HEK293 (cell line): ENCODE data around the gene VSIG10L.

Experiments
- HOXA7 ChIP-seq: sonication (generic); formaldehyde crosslinking; IDR thresholded peaks from 2 replicates; pipeline ENCODE4 v1.8.1; 2022; ENCODE audit warnings: missing genetic modification reagents, borderline replicate concordance
- KLF9 ChIP-seq: fragments of 450-650 bp; formaldehyde crosslinking; IDR thresholded peaks from 2 replicates; pipeline ENCODE4 v1.5.1; 2016; ENCODE audit warnings: missing biosample characterization, missing genetic modification characterization, low read depth
- SCRT1 ChIP-seq: fragments of 450-650 bp; formaldehyde crosslinking; IDR thresholded peaks from 2 replicates; pipeline ENCODE4 v1.5.1; 2016; ENCODE audit warnings: missing biosample characterization, missing genetic modification characterization, borderline replicate concordance
- TCF7L2 ChIP-seq: IDR thresholded peaks from 2 replicates; pipeline ENCODE4 v1.6.1; 2011; ENCODE audit warnings: low read depth, mild to moderate bottlenecking, inconsistent platforms, low read length, moderate library complexity, borderline replicate concordance
- ZBTB48 ChIP-seq: fragments of 450-650 bp; formaldehyde crosslinking; IDR thresholded peaks from 2 replicates; pipeline ENCODE4 v1.5.1; 2016; ENCODE audit warnings: missing biosample characterization, missing genetic modification characterization
- ZNF112 ChIP-seq: fragments of 450-650 bp; formaldehyde crosslinking; IDR thresholded peaks from 2 replicates; pipeline ENCODE4 v1.5.0; 2017; ENCODE audit warnings: missing biosample characterization, missing genetic modification characterization
- ZNF121 ChIP-seq: fragments of 450-650 bp; formaldehyde crosslinking; IDR thresholded peaks from 2 replicates; pipeline ENCODE4 v1.5.1; 2016; ENCODE audit warnings: missing biosample characterization, missing genetic modification characterization
- ZNF146 ChIP-seq: fragments of 450-650 bp; formaldehyde crosslinking; IDR thresholded peaks from 2 replicates; pipeline ENCODE4 v1.5.1; 2016; ENCODE audit warnings: missing biosample characterization, missing genetic modification characterization
- ZNF155 ChIP-seq: fragments of 450-650 bp; formaldehyde crosslinking; IDR thresholded peaks from 2 replicates; pipeline ENCODE4 v1.5.1; 2016; ENCODE audit warnings: missing biosample characterization, missing genetic modification characterization
- ZNF169 ChIP-seq: fragments of 450-650 bp; formaldehyde crosslinking; IDR thresholded peaks from 2 replicates; pipeline ENCODE4 v1.5.1; 2016; ENCODE audit warnings: missing biosample characterization, missing genetic modification characterization
- ZNF24 ChIP-seq: fragments of 450-650 bp; formaldehyde crosslinking; IDR thresholded peaks from 2 replicates; pipeline ENCODE4 v1.5.1; 2016; ENCODE audit warnings: missing biosample characterization, missing genetic modification characterization
- ZNF248 ChIP-seq: fragments of 450-650 bp; formaldehyde crosslinking; IDR thresholded peaks from 2 replicates; pipeline ENCODE4 v1.5.1; 2017; ENCODE audit warnings: missing biosample characterization, missing genetic modification characterization
- ZNF362 ChIP-seq: fragments of 450-650 bp; formaldehyde crosslinking; IDR thresholded peaks from 2 replicates; pipeline ENCODE4 v1.5.1; 2016; ENCODE audit warnings: missing biosample characterization, missing genetic modification characterization
- ZNF366 ChIP-seq: fragments of 450-650 bp; formaldehyde crosslinking; conservative IDR thresholded peaks from 2 replicates; pipeline ENCODE4 v1.5.1; 2016; ENCODE audit warnings: missing biosample characterization, missing genetic modification characterization
- ZNF391 ChIP-seq: fragments of 450-650 bp; formaldehyde crosslinking; IDR thresholded peaks from 2 replicates; pipeline ENCODE4 v1.5.1; 2016; ENCODE audit warnings: low read depth, missing biosample characterization, missing genetic modification characterization, borderline replicate concordance
- ZNF394 ChIP-seq: fragments of 450-650 bp; formaldehyde crosslinking; IDR thresholded peaks from 2 replicates; pipeline ENCODE4 v1.5.1; 2016; ENCODE audit warnings: missing biosample characterization, missing genetic modification characterization, mild to moderate bottlenecking, moderate library complexity, borderline replicate concordance
- ZNF423 ChIP-seq: fragments of 450-650 bp; formaldehyde crosslinking; IDR thresholded peaks from 2 replicates; pipeline ENCODE4 v1.5.1; 2016; ENCODE audit warnings: missing biosample characterization, missing genetic modification characterization
- ZNF426 ChIP-seq: fragments of 450-650 bp; formaldehyde crosslinking; IDR thresholded peaks from 2 replicates; pipeline ENCODE4 v1.5.1; 2017; ENCODE audit warnings: missing biosample characterization, missing genetic modification characterization, mild to moderate bottlenecking, inconsistent platforms, moderate library complexity
- ZNF529 ChIP-seq: fragments of 450-650 bp; formaldehyde crosslinking; IDR thresholded peaks from 2 replicates; pipeline ENCODE4 v1.5.1; 2017; ENCODE audit warnings: missing genetic modification characterization, missing biosample characterization; ENCODE audit not compliant: insufficient replicate concordance
- ZNF548 ChIP-seq: fragments of 450-650 bp; formaldehyde crosslinking; IDR thresholded peaks from 2 replicates; pipeline ENCODE4 v1.5.1; 2016; ENCODE audit warnings: missing biosample characterization, missing genetic modification characterization
- ZNF555 ChIP-seq: fragments of 450-650 bp; formaldehyde crosslinking; conservative IDR thresholded peaks from 2 replicates; pipeline ENCODE4 v1.5.1; 2017; ENCODE audit warnings: missing biosample characterization, mild to moderate bottlenecking, missing genetic modification characterization, inconsistent platforms
- ZNF585B ChIP-seq: fragments of 450-650 bp; formaldehyde crosslinking; IDR thresholded peaks from 2 replicates; pipeline ENCODE4 v1.5.1; 2016; ENCODE audit warnings: missing biosample characterization, missing genetic modification characterization
- ZNF701 ChIP-seq: fragments of 450-650 bp; formaldehyde crosslinking; IDR thresholded peaks from 2 replicates; pipeline ENCODE4 v1.5.1; 2016; ENCODE audit warnings: missing biosample characterization, missing genetic modification characterization
- ZNF768 ChIP-seq: fragments of 450-650 bp; formaldehyde crosslinking; IDR thresholded peaks from 2 replicates; pipeline ENCODE4 v1.5.1; 2018; ENCODE audit warnings: missing biosample characterization, mild to moderate bottlenecking, missing genetic modification characterization
- ZNF776 ChIP-seq: fragments of 450-650 bp; formaldehyde crosslinking; IDR thresholded peaks from 2 replicates; pipeline ENCODE4 v1.5.0; 2017; ENCODE audit warnings: missing biosample characterization, missing genetic modification characterization, borderline replicate concordance
- ZNF791 ChIP-seq: fragments of 450-650 bp; formaldehyde crosslinking; IDR thresholded peaks from 2 replicates; pipeline ENCODE4 v1.5.1; 2016; ENCODE audit warnings: missing biosample characterization, missing genetic modification characterization
- TF ChIP-seq, protein P1 (sequence below): fragments of 450-650 bp; formaldehyde crosslinking; IDR thresholded peaks from 2 replicates; pipeline ENCODE4; 2016; ENCODE audit warnings: missing biosample characterization, missing genetic modification characterization
- TF ChIP-seq, protein P2 (sequence below): fragments of 450-650 bp; formaldehyde crosslinking; conservative IDR thresholded peaks from 2 replicates; pipeline ENCODE4 v1.5.1; 2016; ENCODE audit warnings: low read depth, missing biosample characterization, missing genetic modification characterization
- TF ChIP-seq, protein P3 (sequence below): fragments of 450-650 bp; formaldehyde crosslinking; IDR thresholded peaks from 2 replicates; pipeline ENCODE4 v1.5.1; 2016; ENCODE audit warnings: missing biosample characterization, missing genetic modification characterization
- TF ChIP-seq, protein P4 (sequence below): fragments of 450-650 bp; formaldehyde crosslinking; IDR thresholded peaks from 2 replicates; pipeline ENCODE4 v1.5.1; 2016; ENCODE audit warnings: missing biosample characterization, missing genetic modification characterization

VSIG10L gene

GRCh38 chr19:51339313-51339686 lies 2.6 kb downstream of the VSIG10L start (continued):
- TF ChIP-seq, protein P1, sequence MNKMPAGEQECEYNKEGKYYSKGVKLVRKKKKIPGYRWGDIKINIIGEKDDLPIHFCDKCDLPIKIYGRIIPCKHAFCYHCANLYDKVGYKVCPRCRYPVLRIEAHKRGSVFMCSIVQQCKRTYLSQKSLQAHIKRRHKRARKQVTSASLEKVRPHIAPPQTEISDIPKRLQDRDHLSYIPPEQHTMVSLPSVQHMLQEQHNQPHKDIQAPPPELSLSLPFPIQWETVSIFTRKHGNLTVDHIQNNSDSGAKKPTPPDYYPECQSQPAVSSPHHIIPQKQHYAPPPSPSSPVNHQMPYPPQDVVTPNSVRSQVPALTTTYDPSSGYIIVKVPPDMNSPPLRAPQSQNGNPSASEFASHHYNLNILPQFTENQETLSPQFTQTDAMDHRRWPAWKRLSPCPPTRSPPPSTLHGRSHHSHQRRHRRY: no peak
- TF ChIP-seq ZNF362 (tag by site-specific recombination) (no peak), ZNF24 (tag by site-specific recombination) (no peak), ZNF585B (tag by site-specific recombination) (no peak), ZNF768 (tag by site-specific recombination) (no peak), ZBTB48 (tag by site-specific recombination) (no peak), ZNF423 (no peak), ZNF548 (tag by site-specific recombination) (no peak), ZNF112 (tag by site-specific recombination) (no peak), ZNF248 (tag by site-specific recombination) (no peak), ZNF394 (no peak), HOXA7 (no peak), ZNF529 (no peak), ZNF146 (tag by site-specific recombination) (no peak), ZNF776 (tag by site-specific recombination) (no peak), TCF7L2 (no peak), KLF9 (tag by site-specific recombination) (no peak), ZNF169 (tag by site-specific recombination) (0 out of 2 replicates have a peak, but pooled peaks have one; percentile 29), ZNF701 (tag by site-specific recombination) (no peak), ZNF155 (tag by site-specific recombination) (no peak), ZNF426 (tag by site-specific recombination) (no peak), SCRT1 (no peak), ZNF555 (tag by site-specific recombination) (no peak), ZNF121 (tag by site-specific recombination) (no peak), ZNF366 (tag by site-specific recombination) (peak; percentile 57), ZNF391 (tag by site-specific recombination) (no peak), ZNF791 (tag by site-specific recombination) (no peak)
- TF ChIP-seq, protein P2, sequence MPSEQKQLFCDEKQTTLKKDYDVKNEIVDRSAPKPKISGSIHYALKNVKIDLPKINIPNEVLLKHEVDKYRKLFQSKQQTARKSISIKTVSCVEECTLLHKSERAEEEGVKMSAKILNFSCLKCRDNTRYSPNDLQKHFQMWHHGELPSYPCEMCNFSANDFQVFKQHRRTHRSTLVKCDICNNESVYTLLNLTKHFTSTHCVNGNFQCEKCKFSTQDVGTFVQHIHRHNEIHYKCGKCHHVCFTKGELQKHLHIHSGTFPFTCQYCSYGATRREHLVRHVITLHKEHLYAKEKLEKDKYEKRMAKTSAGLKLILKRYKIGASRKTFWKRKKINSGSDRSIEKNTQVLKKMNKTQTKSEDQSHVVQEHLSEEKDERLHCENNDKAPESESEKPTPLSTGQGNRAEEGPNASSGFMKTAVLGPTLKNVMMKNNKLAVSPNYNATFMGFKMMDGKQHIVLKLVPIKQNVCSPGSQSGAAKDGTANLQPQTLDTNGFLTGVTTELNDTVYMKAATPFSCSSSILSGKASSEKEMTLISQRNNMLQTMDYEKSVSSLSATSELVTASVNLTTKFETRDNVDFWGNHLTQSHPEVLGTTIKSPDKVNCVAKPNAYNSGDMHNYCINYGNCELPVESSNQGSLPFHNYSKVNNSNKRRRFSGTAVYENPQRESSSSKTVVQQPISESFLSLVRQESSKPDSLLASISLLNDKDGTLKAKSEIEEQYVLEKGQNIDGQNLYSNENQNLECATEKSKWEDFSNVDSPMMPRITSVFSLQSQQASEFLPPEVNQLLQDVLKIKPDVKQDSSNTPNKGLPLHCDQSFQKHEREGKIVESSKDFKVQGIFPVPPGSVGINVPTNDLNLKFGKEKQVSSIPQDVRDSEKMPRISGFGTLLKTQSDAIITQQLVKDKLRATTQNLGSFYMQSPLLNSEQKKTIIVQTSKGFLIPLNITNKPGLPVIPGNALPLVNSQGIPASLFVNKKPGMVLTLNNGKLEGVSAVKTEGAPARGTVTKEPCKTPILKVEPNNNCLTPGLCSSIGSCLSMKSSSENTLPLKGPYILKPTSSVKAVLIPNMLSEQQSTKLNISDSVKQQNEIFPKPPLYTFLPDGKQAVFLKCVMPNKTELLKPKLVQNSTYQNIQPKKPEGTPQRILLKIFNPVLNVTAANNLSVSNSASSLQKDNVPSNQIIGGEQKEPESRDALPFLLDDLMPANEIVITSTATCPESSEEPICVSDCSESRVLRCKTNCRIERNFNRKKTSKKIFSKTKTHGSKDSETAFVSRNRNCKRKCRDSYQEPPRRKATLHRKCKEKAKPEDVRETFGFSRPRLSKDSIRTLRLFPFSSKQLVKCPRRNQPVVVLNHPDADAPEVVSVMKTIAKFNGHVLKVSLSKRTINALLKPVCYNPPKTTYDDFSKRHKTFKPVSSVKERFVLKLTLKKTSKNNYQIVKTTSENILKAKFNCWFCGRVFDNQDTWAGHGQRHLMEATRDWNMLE (tag by site-specific recombination): no peak
- TF ChIP-seq, protein P3, sequence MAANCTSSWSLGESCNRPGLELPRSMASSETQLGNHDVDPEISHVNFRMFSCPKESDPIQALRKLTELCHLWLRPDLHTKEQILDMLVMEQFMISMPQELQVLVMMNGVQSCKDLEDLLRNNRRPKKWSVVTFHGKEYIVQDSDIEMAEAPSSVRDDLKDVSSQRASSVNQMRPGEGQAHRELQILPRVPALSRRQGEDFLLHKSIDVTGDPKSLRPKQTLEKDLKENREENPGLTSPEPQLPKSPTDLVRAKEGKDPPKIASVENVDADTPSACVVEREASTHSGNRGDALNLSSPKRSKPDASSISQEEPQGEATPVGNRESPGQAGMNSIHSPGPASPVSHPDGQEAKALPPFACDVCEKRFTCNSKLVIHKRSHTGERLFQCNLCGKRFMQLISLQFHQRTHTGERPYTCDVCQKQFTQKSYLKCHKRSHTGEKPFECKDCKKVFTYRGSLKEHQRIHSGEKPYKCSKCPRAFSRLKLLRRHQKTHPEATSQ (tag by site-specific recombination): no peak
- TF ChIP-seq, protein P4, sequence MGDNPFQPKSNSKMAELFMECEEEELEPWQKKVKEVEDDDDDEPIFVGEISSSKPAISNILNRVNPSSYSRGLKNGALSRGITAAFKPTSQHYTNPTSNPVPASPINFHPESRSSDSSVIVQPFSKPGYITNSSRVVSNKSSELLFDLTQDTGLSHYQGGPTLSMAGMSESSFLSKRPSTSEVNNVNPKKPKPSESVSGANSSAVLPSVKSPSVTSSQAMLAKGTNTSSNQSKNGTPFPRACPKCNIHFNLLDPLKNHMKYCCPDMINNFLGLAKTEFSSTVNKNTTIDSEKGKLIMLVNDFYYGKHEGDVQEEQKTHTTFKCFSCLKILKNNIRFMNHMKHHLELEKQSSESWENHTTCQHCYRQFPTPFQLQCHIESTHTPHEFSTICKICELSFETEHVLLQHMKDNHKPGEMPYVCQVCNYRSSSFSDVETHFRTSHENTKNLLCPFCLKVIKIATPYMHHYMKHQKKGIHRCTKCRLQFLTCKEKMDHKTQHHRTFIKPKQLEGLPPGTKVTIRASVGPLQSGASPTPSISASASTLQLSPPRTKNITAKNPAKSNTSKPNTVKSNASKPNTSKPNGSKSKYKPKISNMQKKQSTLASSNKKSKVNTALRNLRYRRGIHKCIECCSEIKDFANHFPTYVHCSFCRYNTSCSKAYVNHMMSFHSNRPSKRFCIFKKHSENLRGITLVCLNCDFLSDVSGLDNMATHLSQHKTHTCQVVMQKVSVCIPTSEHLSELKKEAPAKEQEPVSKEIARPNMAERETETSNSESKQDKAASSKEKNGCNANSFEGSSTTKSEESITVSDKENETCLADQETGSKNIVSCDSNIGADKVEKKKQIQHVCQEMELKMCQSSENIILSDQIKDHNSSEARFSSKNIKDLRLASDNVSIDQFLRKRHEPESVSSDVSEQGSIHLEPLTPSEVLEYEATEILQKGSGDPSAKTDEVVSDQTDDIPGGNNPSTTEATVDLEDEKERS (tag by site-specific recombination): no peak
